Activated CD4-positive, alpha-beta T cell treated with anti-CD3 and anti-CD28 coated beads, Interleukin-2, amount 50 U/mL, for 4 hours (primary cell): ENCODE data around the gene INHBB.
"Not testable (repeated sequence)": the region's sequence is repeated elsewhere in the genome, so short reads cannot be mapped to it uniquely, and the experiment has no call there.

ENCODE experiments used
- DNase-seq, 2 experiments: peaks; one replicate each; pipeline ENCODE4 v3.0.0-alpha.2; 2020

INHBB gene

DNA sequence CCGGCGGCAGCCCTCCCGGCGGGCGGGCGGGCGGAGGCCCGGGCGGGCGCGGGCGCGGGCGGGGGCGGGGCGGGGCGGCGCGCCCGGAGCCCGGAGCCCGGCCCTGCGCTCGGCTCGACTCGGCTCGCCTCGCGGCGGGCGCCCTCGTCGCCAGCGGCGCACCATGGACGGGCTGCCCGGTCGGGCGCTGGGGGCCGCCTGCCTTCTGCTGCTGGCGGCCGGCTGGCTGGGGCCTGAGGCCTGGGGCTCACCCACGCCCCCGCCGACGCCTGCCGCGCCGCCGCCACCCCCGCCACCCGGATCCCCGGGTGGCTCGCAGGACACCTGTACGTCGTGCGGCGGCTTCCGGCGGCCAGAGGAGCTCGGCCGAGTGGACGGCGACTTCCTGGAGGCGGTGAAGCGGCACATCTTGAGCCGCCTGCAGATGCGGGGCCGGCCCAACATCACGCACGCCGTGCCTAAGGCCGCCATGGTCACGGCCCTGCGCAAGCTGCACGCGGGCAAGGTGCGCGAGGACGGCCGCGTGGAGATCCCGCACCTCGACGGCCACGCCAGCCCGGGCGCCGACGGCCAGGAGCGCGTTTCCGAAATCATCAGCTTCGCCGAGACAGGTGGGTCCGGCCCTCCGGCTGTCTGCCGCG, at the start of gene INHBB:
TSS of gene INHBB (plus strand) at position 111 of the 641 bp plus-strand sequence. CDS start at position 164, 53 bp downstream.
- DNase-seq, result no peak

DNA sequence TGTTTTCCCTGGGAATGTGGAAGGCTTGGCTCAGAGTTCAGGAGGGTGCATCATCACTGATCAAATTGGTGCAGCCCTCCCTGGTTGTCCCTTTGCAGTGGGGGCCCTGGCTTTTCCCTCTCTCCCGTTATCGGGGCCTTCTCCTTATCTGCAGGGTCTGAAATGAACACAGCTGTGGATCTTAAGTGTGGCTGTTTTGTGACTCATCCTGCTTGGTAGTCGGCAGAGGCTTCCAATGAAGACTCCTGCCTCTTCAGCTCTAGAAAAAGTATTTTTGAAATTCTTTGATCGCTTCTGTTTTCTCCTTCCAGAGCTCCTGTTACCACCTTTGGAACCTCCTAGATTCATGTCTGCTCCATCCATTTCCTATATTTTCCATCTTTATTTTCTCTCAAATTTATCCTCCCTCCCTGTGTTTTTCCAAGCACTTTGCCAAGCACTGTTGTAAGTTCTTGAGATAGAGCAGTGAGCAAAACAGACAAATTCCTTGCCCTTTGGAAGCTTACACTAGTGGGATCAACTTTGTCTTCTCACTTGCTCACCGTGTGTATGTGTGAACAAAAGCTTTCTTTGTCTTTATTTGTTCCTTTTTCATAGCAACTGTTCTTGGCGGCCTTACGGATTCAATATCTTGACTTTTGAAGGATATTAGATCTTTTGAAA, 47.6 kb upstream of the INHBB start:
- no peak for DNase-seq

- DNase-seq, result no peak
Observed at GRCh38 chr2:120299004-120299403, 46.9 kb upstream of the INHBB start.

DNA sequence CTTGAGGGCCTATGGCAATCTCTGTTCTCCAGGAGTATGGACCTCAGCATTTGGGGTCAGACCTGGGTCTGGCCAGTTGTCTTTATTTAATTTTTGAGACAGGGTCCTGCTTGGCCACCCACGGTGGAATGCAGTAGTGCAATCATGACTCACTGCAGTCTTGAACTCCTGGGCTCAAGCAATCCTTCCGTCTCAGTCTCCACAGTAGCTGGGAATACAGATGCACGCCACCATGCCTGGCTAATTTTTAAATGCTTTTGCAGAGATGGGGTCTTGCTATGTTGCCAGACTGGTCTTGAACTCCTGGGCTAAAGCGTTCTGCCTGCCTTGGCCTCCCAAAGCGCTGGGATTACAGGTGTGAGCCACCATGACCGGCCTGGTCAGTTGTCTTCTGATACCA, 46.4 kb upstream of the INHBB start:
- no peak for DNase-seq

DNA sequence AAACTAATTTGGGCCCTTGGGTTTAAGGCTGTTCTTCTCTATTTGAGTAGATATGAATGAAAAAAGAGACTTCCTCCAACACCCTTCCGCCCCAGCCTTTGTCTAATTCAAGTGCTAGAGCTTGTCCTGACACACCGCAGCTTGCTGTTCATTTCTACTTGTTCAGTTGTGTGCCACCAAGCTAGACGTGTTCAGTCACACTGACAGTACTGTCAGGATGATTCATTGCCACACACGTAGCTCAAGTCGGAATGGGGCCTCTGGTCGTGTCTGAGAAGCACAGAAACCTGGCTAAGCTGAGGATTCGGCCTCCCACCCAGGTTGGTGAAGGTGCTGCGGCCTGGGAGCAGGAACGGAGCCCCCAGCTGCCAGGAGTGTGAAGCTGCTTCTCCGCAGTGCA, 45.6 kb upstream of the INHBB start:
- no peak for DNase-seq

- no peak for DNase-seq
Observed at GRCh38 chr2:120301284-120301683, 44.7 kb upstream of the INHBB start.

DNA sequence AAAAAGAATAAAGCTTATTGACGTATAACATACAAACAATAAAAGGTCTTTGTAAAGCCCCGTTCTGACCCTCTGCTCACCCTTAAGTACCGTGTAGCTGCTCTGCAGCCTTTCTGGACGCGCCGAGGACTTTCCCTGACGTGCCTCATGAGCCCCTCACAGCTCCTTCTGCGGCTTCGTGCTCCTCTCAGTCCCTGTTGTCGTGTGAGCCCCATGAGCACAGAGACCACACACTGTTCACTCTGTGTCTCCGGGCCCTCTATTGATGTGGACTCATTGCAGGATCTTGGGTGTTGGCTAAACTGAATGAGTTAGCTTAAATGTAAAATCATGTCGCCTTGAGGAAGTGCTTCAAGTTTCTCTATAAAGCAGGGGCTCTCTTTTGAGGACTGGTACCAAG, 43.6 kb upstream of the INHBB start:
- DNase-seq, result no peak

DNA sequence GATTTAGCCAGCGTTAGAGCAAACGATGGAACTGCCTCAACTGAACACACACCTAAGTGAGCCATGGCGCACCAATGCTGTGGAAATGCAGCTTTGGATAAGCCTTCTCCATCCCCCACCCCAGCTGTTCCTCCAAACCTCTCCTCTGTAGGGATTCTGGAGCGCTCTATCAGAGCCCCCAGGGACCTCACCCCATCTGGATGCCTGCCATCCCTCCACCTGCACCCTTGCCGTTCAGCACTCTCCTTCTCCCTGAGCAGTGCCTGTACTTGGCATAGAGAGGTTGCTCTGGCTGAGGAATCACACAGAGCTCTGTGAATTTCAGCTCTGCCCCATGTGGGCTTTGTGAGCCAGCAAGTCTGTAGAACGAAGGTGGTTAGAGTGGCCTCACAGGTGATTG, 42.8 kb upstream of the INHBB start:
- no peak for DNase-seq

- DNase-seq, result no peak
Observed at GRCh38 chr2:120305296-120305695, 40.6 kb upstream of the INHBB start.

GRCh38 chr2:120305937-120306490, 39.9 kb upstream of the INHBB start:
- DNase-seq, result no peak

DNA sequence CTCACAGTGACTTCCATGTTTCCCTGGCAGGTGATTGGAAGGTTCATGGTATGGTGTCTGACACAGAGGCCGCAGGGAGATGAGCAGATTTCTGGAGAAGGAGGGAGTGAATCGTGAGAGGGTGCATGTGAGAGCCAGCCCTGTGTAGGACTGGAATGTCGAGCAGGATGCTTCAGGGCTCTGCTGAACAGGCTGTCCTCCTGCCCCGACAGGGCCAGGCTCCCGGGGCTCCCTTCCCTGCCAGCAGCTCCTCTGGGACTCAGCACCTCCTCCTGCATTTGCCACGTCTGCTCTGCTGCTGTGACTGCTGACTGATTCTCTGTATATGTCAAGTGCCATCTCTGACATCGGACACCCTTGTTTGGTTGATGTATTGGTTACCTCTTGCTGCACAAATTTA, 38.5 kb upstream of the INHBB start:
- no peak for DNase-seq

DNA sequence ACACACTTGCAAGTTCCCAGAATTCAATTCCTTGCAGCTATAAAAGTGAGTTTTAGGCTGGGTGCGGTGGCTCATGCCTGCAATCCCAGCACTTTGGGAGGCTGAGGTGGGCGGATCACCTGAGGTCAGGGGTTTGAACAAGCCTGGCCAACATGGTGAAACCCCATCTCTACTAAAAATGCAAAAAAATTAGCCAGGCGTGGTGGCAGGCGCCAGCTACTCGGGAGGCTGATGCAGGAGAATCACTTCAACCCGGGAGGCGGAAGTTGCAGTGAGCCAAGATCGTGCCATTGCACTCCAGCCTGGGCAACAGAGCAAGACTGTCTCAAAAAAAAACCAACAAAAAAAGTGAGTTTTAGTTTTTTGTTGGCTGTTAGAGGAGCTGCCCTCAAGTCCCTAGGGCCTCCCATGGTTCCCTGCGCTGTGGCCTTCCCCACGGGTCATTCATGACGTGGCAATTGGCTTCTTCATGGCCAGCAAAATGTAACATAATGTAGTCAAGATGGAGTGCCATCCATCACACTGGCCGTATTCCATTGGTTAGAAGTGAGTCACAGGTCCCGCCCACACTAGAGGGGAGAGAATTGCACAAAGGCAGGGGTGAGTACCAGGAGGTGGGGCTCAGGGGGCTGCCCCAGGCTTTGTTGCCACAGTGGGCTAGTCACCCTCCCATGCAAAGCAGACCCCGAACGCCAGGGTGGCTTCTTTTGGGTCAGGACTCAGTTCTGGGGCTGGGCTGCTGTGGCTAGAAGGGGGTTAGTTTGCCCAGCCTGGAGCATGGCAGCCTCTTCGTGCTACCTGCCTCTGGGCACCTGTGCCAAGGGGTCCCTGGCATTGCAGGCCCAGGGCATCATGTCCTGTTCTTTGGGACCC, 37.7 kb upstream of the INHBB start:
- no peak for DNase-seq

- no peak for DNase-seq
Observed at GRCh38 chr2:120310136-120310535, 35.8 kb upstream of the INHBB start.

GRCh38 chr2:120310841-120311240, 35.1 kb upstream of the INHBB start:
- DNase-seq, result not testable (repeated sequence)

DNA sequence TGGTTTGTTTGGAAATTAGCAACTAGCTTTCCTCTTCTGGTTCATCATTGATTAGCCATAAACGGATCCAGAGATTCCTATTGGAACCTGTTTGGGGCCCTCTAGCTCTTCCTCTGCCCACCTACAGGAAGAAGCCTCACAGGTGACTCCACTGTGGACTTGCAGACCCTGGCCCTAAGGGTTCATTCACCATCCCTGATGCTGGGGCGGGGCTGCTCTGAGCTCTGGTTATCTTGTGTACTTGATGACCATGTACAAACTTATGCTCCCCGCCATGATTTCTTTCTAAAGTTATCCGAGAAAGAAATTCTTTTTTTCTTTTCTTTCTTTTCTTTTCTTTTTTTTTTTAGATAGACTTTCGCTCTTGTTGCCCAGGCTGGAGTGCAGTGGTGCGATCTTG, 33.9 kb upstream of the INHBB start:
- DNase-seq, result no peak

DNA sequence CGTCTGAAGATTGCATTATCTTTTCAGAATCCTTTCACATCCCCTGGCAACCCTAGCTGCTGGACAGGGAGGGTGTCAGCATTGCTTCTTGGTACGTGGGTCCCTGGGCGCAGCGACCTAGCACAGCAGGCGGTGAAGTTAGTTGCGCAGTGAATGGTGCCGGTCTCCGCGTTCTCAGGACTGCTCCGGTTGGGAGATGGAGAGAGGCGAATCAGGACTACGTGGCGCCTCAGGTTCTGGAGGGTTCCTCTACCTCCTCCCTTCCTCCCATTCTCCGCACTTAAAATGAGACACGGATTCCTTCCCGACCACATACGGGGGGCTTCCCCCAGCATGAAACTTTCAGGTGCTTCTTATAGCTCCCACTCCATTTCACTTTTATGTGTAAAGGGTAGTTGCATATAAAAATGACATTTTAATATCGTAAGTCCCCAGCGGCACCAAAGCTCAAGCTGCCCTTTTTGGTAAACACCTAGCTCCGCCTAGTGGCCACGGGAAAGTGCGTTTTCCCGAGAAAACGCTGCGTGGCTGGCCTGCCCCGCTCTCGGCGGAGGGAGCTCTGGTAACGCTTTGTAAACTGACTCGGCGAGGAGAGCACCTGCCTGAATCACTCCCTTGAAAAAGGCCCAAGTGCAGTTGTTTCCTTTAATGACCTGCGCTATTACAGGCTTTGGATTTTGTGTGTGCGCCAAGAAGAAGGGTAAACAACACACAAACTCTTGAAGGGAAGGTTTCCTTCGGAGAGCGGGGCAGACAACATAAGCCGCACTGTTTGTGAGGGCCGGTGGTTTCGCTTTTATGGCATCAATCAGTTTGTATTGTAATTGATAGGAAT, 32.9 kb upstream of the INHBB start:
- peak; percentile 74 to 76 for DNase-seq

- DNase-seq, result no peak
Observed at GRCh38 chr2:120313695-120314615, 32.0 kb upstream of the INHBB start.

GRCh38 chr2:120314690-120315366, 31.1 kb upstream of the INHBB start:
- DNase-seq, result no peak

- DNase-seq, result no peak
Observed at GRCh38 chr2:120315367-120316033, 30.4 kb upstream of the INHBB start.

DNA sequence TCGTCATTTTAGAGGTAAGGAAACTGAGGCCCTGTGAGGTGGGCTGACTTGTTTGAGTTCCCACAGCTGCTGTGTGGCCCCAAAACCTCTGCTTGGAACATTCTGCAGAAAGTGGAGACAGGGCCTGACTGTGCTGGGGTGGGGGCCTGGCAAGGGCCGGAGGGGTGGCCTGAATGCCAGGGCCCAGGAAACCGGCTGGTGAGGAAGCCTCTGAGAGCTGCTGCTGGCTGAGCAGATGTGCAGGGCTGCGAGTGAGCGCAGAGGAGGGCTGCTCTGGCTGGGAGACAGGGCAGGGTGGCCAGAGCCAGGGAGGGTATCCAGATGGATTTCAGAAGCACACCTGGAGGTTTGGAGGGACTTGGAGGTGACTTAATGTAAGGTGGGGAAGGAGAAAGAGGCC, 29.9 kb upstream of the INHBB start:
- DNase-seq, result no peak
